ENCODE measurements around the gene RBM22.

GRCh38 chr5:150660108-150660831 is 40.6 kb downstream of the RBM22 start:
- TF ChIP-seq CTCF (IDR thresholded peaks at IDR 0.05) (no peak), EP300 (IDR thresholded peaks at IDR 0.05) (no peak), POLR2A (IDR thresholded peaks at IDR 0.05) (no peak)

Data from tibial nerve (tissue), 4 donors.